Breast epithelium (tissue), 4 donors: ENCODE measurements around the gene MSL3B.

Experiments used
- DNase-seq, 2 donors: peaks; one replicate each; pipeline ENCODE4 v3.0.0-alpha.2; 2019; ENCODE audit warnings: low spot score in 2 of 2
- H3K27ac ChIP-seq, 2 donors: fragments of 200-600 bp; sonication (generic) in 1 of 2; one replicate each; pipeline ENCODE4 v1.5.1; 2016 to 2019; ENCODE audit warnings: mild to moderate bottlenecking in 1 of 2
- H3K27me3 ChIP-seq, 2 donors: fragments of 200-600 bp; sonication (generic) in 1 of 2; one replicate each; pipeline versions ENCODE4 v1.5.1 to v1.6.0; 2017 to 2019; ENCODE audit warnings: control low read depth in 1 of 2, mild to moderate bottlenecking in 1 of 2
- H3K36me3 ChIP-seq: fragments of 200-600 bp; one replicate; pipeline ENCODE4 v1.5.1; 2019
- H3K4me1 ChIP-seq, 2 donors: fragments of 200-600 bp; sonication (generic); one replicate each; pipeline ENCODE4 v1.5.1; 2016 to 2019; ENCODE audit warnings: control low read depth in 1 of 2
- H3K4me3 ChIP-seq, 3 donors: fragments of 200-600 bp; sonication (generic); 1 replicate in 2 of 3; 2 replicates in 1 of 3; pipeline ENCODE4 v1.5.1; 2016 to 2019; ENCODE audit warnings: mild to moderate bottlenecking in 3 of 3, moderate library complexity in 2 of 3
- H3K9me3 ChIP-seq, 2 donors: fragments of 200-600 bp; sonication (generic) in 1 of 2; one replicate each; pipeline ENCODE4 v1.5.1; 2016 to 2019; ENCODE audit warnings: control low read depth in 1 of 2
- CTCF ChIP-seq, 3 donors: fragments of 450-650 bp; IDR thresholded peaks; one replicate each; pipeline ENCODE4 v1.5.1; 2016 to 2017; ENCODE audit warnings: antibody characterized with exemption in 3 of 3, mild to moderate bottlenecking in 3 of 3, moderate library complexity in 3 of 3
- POLR2A ChIP-seq: fragments of 450-650 bp; IDR thresholded peaks from one replicate; pipeline ENCODE4 v1.6.1; 2016; ENCODE audit warnings: antibody characterized with exemption, mild to moderate bottlenecking, moderate library complexity
- POLR2AphosphoS5 ChIP-seq, 3 donors: sonication (generic); formaldehyde crosslinking; IDR thresholded peaks; one replicate each; pipeline ENCODE4 v1.6.1; 2017; ENCODE audit warnings: antibody characterized with exemption in 3 of 3
- intact Hi-C: fragments of 100-400 bp; cut with DNase I; formaldehyde crosslinking; loops from one replicate; pipeline ENCODE4 v1.15.1; 2023; ENCODE audit warnings: low total_unique reads

MSL3B gene

GRCh38 chr2:233867993-233868532 is at the start of gene MSL3B:
MSL3B (minus strand) TSS chr2:233868386.
- DNase-seq: no peak
- Histone ChIP-seq H3K4me3 (peak within 1 kb of the TSS; percentile 45 to 68 (median 52)), H3K4me1 (no peaks in the 10 kb centered on the region), H3K27me3 (no peaks in the 10 kb centered on the region), H3K27ac (no peak within 1 kb of the TSS), H3K9me3 (peaks cover 0 to 15% of the 10 kb centered on the region in 2 donors), H3K36me3 (no peaks in the 10 kb centered on the region)
- intact Hi-C loops: no loop called here
- TF ChIP-seq POLR2AphosphoS5 (IDR thresholded peaks at IDR 0.05): no peak
- TF ChIP-seq CTCF (IDR thresholded peaks at IDR 0.05): no peak
- TF ChIP-seq POLR2A: no peak

GRCh38 chr2:233917116-233917515 is 48.9 kb upstream of the MSL3B start, which contains the start of gene TRPM8:
TRPM8 (plus strand) TSS chr2:233917373; CDS start chr2:233926538, 9,165 bp downstream.
- H3K27me3 ChIP-seq: no peaks in the 10 kb centered on the region
- no peak within 1 kb of the TSS for H3K27ac ChIP-seq
- DNase-seq: no peak
- no peaks in the 10 kb centered on the region for H3K9me3 ChIP-seq
- intact Hi-C loops: no loop called here
- TF ChIP-seq POLR2AphosphoS5 (IDR thresholded peaks at IDR 0.05) (no peak), CTCF (IDR thresholded peaks at IDR 0.05) (no peak), POLR2A (no peak)
- H3K4me1 ChIP-seq: no peaks in the 10 kb centered on the region
- no peak within 1 kb of the TSS for H3K4me3 ChIP-seq
- H3K36me3 ChIP-seq: no peaks in the 10 kb centered on the region

- DNase-seq: no peak
- TF ChIP-seq POLR2A (no peak), CTCF (IDR thresholded peaks at IDR 0.05) (no peak), POLR2AphosphoS5 (IDR thresholded peaks at IDR 0.05) (no peak)
- intact Hi-C loops: no loop called here
- Histone ChIP-seq H3K27me3 (peaks cover 0 to 4% of the 10 kb centered on the region in 2 donors), H3K4me1 (no peaks in the 10 kb centered on the region), H3K36me3 (no peaks in the 10 kb centered on the region), H3K27ac (no peak overlapping the region), H3K4me3 (no peak overlapping the region), H3K9me3 (no peaks in the 10 kb centered on the region)
Observed at GRCh38 chr2:233915128-233915527, 46.9 kb upstream of the MSL3B start.

GRCh38 chr2:233912691-233913423 is 44.7 kb upstream of the MSL3B start:
- H3K9me3 ChIP-seq: no peaks in the 10 kb centered on the region
- no peak overlapping the region for H3K27ac ChIP-seq
- TF ChIP-seq CTCF (IDR thresholded peaks at IDR 0.05) (no peak), POLR2A (no peak), POLR2AphosphoS5 (IDR thresholded peaks at IDR 0.05) (no peak)
- H3K4me1 ChIP-seq: no peaks in the 10 kb centered on the region
- H3K36me3 ChIP-seq: no peaks in the 10 kb centered on the region
- H3K4me3 ChIP-seq: no peak overlapping the region
- H3K27me3 ChIP-seq: peaks cover 0 to 4% of the 10 kb centered on the region in 2 donors
- intact Hi-C loops: no loop called here
- DNase-seq: no peak

- no peaks in the 10 kb centered on the region for H3K4me1 ChIP-seq
- no peak for DNase-seq
- no peaks in the 10 kb centered on the region for H3K36me3 ChIP-seq
- peaks cover 0 to 8% of the 10 kb centered on the region in 2 donors for H3K27me3 ChIP-seq
- H3K9me3 ChIP-seq: no peaks in the 10 kb centered on the region
- no peak overlapping the region for H3K27ac ChIP-seq
- intact Hi-C loops: no loop called here
- TF ChIP-seq POLR2AphosphoS5 (IDR thresholded peaks at IDR 0.05): no peak
- no peak for TF ChIP-seq POLR2A
- no peak for TF ChIP-seq CTCF (IDR thresholded peaks at IDR 0.05)
- H3K4me3 ChIP-seq: no peak overlapping the region
Observed at GRCh38 chr2:233907627-233908026, 39.4 kb upstream of the MSL3B start.
